Daoy (cell line): ENCODE measurements around the gene TESK2. TPM values are rescaled to one million over a fixed set of nuclear protein-coding genes. Genes with fewer than 3 reads are reported as not detected.

Experiments
- DNase-seq: peaks from one replicate; pipeline ENCODE4 v3.0.0-alpha.2; 2015; ENCODE audit warnings: low read depth
- total RNA-seq: library from RNA; depleted of rRNA; stranded (reverse); fragments of >200 nt; shearing (Covaris generic); gene quantifications from 2 replicates; pipeline ENCODE4 v1.2.3, GENCODE V29; 2014

Gene TESK2
- total RNA-seq, 1 experiment from 2014 or later = 0.91 TPM

DNA sequence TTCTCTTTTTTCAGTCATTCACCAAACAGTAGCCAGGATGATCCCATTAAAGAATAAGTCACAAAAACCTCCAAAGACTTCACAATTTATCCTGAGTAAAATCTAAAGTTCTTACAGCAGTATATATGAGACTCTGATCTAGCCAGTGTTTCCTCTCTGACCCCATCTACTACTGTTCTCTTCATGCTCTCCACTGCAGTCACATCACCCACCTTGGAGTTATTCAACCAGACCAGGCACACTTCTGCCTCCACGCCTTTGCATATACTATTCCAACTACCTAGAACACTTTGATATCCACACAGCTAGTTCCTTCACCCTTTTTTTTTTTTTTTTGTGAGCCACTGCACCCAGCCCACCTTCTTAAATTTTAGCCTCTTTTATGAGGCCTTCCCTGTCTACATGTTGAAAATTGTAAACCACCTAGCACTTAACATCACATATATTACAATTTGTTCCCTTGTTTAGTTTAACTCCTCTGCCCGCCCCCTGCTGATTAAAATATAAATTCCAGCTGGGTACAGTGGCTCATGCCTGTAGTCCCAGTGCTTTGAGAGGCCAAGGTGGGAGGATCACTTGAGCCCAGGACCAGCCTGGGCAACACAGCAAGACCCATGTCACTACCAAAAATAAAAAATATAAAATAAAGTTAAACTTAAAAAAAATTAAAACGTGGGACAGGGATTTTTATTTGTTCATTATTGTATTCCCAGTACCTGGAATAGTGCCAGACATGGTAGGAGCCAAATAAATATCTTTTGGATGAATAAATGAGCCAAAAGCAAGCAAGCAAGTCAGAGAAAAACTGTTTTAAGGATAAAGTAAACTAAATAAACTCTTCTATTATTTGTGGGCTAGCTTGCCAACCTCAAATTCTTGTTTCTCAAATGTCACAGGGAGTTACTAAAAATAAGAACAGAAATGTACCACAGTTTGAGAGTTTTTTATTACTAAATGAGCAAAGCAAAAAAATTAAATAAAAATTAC lies 115.6 kb downstream of the TESK2 start:
- DNase-seq = no peak

DNA sequence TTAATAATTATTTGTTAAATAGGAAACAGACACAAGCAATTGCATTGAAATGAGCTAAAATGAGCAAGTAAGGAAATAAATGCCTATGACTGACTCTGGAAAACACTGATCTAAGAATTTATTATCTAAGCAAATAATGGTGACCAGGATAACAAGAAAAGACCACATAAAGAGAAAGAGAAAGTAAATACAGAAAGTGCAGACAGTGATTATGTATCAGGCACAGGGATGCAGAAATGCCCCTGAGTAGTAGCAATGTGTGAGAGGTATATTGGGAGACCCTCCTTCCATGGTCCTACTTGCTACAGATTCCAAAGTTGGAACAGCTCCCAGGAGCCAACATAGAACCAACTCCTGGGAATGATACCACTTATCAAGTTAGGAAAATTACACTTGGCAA lies 117.4 kb downstream of the TESK2 start:
- no peak for DNase-seq

DNA sequence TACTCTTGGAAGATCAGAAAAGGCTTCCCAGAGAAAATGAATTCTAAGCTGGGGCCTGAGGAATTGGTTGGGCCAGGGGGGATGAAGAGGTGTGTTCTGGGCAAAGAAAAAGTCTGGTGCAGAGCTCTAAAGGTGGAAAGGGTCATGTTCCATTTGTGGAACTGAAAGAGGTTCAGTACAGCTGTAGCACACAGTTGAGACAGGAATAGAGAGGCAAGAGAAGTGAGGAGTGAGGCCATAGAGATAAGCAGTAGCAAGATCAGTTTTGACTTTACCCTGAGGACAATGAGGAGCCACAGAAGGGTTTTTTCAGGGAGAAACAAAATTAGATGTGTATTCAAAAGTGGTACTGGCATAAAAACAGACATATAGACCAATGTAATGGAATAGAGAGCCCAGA lies 120.4 kb downstream of the TESK2 start:
- no peak for DNase-seq

DNA sequence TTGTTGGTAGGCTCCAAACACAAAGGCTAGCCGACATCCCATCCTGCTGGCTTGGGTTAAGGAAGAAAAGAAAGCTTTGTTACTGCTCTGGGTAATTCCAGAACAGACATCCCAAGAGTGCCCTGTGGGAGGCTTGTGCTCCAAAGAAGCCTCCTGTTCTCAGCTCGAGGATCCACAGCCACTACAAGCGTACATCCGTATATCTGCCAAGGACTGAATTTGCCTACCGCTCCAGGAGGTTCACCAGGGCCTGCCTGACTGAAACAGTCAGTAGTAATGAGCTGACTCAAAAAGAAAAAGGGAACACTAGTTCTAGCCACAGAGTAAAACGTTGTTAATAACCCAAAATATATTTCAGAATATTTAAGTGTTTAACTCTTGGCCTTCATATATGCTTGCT lies 125.9 kb downstream of the TESK2 start:
- DNase-seq = no peak

DNA sequence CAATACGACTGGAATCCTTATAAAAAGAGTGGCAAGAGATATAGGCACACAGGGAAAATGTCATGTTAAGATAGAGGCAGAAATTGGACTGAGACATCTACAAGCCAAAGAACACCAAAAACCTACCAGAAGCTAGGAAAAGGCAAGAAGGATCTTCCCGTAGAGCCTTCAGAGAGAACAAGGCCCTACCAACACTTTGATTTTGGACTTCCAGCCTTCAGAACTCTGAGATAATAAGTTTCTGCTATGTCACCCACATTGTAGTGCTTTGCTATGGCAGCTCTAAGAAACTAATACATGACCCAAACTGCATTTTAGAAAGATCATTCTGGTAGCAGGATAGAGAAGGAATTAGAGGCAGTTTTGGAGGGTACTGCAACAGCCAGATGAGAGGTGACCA lies 126.7 kb downstream of the TESK2 start:
- DNase-seq = no peak

DNA sequence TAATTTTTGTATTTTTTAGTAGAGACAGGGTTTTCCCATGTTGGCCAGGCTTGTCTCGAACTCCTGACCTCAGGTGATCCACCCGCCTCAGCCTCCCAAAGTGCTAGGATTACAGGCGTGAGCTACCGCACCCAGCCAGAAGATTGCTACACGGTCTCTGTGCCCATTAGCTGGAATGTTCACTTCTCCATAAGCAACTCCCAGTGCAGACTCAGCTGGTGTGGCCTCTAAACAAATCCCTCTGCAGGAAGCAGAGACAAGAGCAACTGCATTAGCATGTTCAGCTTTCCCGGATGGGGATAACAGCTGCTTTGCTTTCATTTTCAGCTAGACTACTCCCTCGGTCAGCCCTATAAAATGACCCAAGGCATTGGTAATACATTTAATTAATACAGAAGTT lies 130.0 kb downstream of the TESK2 start:
- DNase-seq = peak; percentile 54

DNA sequence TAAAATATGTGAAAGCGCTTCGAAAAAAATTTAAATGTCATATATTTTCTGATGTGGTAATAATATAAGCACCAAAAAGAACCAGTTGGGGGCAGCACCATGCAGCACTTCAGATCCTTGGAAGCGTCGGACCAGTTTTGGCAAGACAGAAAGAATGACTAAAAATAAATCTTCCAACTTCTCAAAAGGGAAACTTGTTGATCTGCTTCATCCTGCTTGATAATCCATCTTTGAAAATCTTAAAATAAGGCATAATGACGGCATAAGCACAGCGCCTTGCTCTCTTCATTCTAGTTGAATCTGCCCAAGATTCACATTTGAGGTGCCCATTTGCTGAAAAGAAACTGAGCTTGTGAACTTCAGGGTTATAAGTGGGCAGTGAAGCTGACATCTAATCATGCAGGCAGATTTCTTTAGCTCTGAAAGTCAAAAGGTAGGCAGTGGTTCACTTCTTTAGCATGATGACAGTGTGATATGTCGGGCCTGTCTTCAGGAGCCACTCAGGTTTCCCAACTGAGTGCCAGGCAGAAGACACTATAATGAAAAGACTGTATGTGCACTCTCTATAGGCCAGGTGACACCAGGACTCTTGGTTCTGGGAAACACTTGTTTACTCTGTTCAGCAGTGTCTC lies 131.0 kb downstream of the TESK2 start:
- DNase-seq = peak; percentile 60

DNA sequence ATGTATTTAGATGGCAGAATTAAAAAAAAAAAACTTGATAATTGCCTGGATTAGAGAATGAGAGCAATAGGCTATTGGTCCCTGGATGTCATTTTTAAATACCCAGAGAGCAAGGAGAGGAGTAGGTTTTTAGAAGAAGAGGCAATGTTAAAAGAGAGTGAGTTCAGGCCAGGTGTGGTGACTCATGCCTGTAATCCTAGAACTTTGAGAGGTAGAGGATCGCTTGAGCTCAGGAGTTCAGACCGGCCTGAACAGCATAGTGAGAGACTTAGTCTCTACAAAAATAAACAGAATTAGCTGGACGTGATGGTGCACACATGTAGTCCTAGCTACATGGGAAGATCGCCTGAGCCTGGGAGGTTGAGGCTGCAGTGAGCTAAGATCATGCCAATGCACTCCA lies 134.8 kb downstream of the TESK2 start:
- peak; percentile 24 for DNase-seq

DNA sequence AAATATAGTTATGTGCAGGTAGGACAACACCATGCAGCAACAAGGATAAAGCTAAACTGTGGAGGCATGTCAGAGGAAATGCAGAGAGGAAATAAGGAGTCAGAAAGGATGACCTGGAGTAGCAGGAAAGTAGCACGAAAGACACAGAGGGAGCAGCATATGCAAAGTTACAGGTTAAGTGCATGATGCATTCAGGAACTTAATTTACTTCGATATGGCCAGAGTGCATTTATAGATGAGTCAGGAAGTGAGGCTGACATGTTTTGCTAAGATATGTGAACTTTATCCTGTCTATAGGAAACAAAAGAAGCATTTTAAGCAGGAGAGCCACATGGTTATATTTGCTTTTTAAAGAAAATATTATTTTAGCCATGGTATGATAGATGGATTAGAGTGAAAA lies 135.3 kb downstream of the TESK2 start:
- no peak for DNase-seq

DNA sequence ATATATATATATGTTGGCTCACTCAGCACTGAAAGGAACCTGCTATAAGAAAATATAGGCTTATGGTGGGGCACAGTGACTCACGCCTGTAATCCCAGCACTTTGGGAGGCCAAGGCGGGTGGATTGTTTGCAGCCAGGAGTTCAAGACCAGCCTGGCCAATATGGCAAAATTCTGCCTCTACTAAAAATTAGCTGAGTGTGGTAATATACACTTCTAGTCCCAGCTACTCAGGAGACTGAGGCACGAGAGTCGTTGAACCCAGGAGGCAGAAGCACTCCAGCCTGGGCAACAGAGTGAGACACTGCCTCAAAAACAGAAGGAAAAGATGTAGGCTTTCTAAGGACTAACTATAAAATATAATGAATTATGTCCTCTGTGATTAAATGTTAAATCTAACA lies 136.1 kb downstream of the TESK2 start:
- DNase-seq = no peak

DNA sequence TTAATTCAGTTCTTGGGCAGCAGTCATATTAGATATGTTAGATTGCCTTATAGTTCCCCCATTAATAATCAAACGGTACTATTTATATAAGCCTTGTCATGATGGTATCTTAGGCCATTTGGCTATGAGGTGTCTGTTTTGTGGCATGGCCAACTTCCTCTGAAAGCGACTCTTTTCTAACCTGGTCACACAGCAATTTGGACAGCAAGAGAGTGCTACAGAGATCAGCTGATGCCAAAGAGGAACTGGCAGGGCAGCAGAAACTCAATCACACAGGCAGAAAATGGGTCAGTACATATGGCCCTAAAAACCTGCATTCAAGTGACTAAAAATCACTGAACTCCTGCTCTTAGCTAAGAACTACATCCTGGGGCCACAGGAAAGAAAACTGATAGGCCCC lies 137.3 kb downstream of the TESK2 start:
- DNase-seq = no peak

DNA sequence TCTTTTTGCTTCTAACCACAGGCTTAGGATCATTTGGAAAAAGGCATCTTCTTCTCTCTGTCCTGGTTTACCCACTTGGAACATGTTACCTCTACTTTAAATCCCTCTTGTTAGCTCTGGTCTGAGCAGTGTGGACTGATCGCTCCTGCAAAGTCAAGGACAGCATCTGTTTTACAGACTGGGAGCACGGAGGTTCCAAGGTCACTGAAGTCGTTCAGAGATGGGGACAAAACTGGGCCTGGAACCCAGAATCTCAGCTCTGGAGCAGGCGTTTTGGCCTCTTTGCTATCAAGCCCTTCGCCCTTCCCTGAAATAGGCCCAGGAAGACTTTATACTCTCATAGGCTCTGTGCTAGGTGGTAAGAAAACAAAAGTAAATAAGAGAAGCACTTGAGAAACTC lies 139.5 kb downstream of the TESK2 start:
- DNase-seq = no peak

DNA sequence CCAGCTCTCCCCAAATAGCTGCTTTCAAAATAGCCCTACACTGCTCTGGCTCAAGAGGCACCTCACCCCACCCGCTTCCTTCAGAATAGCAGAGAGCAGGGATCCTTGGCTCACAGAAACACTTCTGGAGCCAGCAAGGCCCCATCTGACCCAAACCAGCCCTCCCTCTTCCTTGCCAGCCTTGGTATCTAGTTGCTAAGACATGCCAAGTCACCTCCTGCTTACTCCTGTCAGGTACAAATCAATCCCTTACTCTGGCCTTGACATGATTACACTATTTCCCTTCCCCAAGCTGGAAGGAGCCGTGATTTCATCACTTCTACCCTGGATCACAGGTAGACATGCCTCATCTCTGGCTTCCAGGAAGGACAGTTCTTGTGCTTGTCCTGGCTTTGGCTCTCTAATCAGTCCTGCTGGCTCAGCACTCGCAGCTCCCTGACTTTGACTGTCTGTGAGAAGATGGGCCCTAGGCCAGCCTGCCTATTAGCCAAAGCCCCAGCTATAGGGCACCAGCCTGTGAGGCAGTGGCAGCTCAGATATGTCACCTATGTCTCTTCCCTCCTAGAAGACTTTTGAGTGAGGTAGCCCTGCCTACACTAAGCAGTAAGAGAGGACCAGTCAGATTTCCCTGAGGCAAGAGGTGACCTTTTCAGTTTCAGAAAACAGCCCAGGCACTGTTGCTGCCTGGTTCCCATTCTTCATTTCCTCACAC lies 141.8 kb downstream of the TESK2 start:
- DNase-seq = no peak

DNA sequence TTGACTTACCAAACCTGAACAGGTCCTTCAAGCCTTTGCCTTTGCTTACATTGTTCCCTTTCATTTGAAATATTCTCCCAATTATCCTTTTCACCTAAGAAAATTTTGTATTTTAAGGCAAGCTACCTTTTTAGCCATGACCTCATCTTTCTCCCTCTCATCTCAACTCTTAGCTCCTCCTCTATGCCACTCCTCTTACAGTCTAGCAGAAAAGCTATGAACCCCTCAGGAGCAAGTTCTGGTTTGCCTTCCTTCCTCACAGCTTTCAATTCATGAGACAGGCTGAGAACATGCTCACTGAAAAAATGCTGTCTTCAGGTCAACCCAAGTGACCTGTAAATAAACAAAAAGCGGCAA lies 142.4 kb downstream of the TESK2 start:
- no peak for DNase-seq

DNA sequence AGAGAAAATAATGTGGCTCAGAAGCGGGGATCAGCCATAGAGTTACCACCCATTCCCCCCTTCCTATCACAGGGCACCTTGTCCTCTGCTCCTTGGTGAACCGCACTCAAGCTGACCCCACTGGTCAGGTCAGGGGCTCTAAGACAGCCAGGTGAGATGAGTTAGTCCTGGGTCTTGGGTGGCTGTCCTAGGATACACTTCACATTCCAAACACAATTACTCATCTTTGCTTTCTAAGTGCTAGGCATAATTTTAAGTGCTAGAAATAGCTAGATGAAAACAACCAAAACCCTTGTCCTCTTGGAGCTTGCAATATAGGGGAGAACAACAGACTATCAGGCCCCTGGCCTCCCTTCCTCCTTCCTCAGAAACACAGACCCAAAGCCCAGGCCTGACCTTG lies 142.9 kb downstream of the TESK2 start:
- DNase-seq = no peak

DNA sequence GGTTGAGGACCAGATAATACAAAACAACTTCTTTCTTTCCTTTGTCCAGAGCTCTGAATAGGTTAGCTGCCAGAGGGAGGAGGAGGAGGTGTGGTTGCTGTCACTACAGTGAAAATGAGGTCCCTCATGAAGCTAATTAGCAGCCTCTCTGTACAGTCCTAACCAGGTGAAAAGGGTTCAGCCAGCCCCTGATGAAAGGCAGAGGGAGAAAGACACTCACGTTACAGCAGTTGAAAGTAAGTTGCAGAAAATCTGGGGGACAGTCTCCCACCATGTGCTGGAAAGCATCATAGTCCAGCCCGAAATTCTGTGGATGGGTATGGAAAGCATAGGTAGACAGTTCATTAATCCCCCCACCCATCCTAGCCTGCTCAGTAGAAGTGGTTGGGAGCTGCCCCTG lies 144.5 kb downstream of the TESK2 start:
- DNase-seq = no peak

DNA sequence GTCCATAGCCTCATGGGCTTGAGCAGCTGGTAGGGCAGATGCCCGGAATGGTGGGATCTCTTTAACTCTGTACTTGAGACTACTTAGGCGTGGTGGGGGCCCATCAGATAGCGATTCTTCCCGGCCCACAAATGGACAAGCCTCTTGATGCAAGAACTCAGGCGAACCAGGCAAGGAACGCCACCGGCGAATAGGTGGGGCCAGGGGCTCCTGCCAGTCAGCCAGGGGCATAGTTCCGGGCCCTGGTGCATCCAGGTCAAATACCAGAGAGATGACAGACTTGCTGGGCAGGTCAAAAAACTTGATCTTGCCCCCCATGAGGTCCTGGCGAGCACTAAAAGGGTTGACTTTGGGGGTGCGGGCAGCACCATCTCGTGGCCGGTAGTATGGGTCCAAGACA lies 145.9 kb downstream of the TESK2 start:
- DNase-seq = no peak

DNA sequence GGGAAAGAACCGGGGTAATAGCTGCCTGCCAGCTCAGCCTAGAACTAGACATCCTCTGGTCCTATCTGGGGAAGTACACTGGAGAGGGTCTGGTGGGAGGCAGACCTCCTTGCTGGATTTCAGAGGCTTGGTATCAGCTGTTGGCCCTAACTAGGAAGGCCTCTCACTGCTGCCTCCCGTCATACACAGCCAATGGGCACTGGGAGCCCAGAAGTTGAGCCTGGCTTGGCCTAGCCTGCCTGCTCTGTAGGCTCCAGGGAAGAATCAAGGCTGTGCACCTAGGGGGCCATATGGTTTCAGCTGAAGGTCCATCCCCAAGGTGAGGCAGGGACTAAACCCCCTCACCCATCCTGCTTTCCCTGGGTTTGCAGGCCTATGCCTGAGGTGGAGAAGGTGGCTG lies 146.5 kb downstream of the TESK2 start:
- no peak for DNase-seq

DNA sequence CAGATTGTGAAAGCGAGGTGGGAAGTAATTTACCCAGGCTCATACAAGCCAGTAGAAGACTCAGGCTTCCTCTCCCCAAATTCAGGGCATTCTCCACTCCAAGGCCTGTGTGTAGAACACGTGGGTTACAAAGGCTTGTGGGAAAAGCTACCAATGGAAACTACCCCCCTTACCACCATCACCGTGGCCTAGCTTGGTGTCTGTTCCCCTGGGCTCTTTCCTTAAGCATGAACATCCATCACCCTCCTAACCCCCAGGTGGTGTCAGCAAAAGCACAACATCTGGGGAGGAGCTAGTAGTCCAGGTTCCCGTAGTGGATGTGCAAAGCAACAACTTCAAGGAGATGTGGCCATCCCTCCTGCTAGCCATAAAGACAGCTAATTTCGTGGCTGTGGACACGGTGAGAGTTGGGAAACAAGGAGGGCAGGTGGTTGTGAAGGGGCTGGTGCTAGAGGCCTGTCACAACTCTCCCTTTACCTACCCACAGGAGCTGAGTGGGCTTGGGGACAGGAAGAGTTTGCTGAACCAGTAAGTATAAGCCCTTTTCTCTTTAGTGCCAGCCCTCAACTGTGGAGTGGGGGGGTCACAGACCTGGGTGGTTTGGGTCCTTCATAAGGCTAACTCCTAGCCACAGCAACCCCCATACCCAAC lies 150.0 kb downstream of the TESK2 start:
- peak; percentile 26 for DNase-seq

DNA sequence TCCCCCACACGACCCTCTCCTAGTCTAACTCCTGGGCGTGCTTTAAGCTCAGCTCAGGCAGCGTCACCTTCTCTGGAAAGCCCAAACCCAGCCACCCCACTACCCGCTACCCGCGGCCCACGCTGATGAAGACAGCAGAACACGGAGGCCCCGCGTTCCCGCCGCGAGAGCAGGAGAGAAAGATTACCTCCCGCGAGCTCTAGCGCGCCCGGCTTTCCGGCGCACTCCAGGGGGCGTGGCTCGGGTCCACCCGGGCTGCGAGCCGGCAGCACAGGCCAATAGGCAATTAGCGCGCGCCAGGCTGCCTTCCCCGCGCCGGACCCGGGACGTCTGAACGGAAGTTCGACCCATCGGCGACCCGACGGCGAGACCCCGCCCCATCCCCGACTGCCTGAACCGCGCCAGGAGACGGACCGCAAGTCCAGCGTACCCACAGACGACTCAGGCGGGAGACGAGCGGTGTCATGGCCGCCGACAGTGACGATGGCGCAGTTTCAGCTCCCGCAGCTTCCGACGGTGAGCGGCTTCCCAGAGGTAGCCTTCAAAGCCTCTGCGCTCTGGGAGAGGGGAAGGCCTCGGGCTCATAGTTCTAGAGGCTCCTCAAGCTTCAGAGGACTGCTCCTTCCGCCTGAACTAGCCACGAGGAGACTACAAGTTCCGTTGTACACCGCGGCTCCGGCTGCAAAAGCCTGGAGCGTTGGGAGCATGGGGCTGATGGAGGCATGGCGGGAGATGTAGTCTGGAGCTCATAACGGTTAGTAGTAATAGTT lies 151.0 kb downstream of the TESK2 start, which contains the start of the genes MUTYH and TOE1:
TSS of gene MUTYH (minus strand) at position 652 of the 770 bp plus-strand sequence. CDS start 5,935 bp downstream, outside the sequence.
TSS of gene TOE1 (plus strand) at position 382 of the 770 bp plus-strand sequence. CDS start at position 465, 83 bp downstream.
- peak; percentile 99 for DNase-seq
